Measurements from ENCODE around the gene CHST1. TPM values are rescaled to one million over a fixed set of nuclear protein-coding genes. Genes with fewer than 3 reads are reported as not detected.

Gene CHST1
- total and polyA plus RNA-seq, 2 experiments from 2014 or later: 0.84 to 2.7 TPM

GRCh38 chr11:45659031-45659817 lies 6.2 kb downstream of the CHST1 start:
- Histone ChIP-seq H3K27me3 (ENCODE audit: insufficient read depth) (peaks cover 20% of the 10 kb centered on the region), H3K27ac (ENCODE audit: low read depth) (no peak overlapping the region), H4K20me1 (replicated peaks; ENCODE audit: insufficient read depth) (no peaks in the 10 kb centered on the region), H3K4me3 (peak overlapping the region; percentile 32; the same call in 1 of the 2 replicates), H3K4me1 (ENCODE audit: insufficient read depth) (peaks cover 39% of the 10 kb centered on the region), H3K4me2 (peak overlapping the region; percentile 70), H2AFZ (peak overlapping the region; percentile 93), H3K36me3 (ENCODE audit: insufficient read depth) (no peaks in the 10 kb centered on the region), H3F3A (replicated peaks; ENCODE audit: low read depth) (no peaks in the 10 kb centered on the region), H3K79me2 (replicated peaks; ENCODE audit: insufficient read depth) (no peaks in the 10 kb centered on the region), H3K9me2 (ENCODE audit: insufficient read depth) (no peaks in the 10 kb centered on the region)
- no peaks in the 10 kb centered on the region for H3K9me3 Mint-ChIP-seq
- H3K27ac Mint-ChIP-seq: no peak overlapping the region
- H3K4me3 Mint-ChIP-seq: no peak overlapping the region
- ATAC-seq (no peak), DNase-seq (ENCODE audit: low spot score) (no peak)
- H3K36me3 Mint-ChIP-seq (ENCODE audit: low read depth): no peaks in the 10 kb centered on the region
- H3K27me3 Mint-ChIP-seq (ENCODE audit: insufficient read depth, low read depth, poor library complexity): peaks cover 34% of the 10 kb centered on the region
- H3K4me1 Mint-ChIP-seq: peaks cover 56% of the 10 kb centered on the region
- TF ChIP-seq CTCF (conservative IDR thresholded peaks at IDR 0.05; ENCODE audit: low read depth in 2 of 2): no peak
- TF ChIP-seq, protein P1, sequence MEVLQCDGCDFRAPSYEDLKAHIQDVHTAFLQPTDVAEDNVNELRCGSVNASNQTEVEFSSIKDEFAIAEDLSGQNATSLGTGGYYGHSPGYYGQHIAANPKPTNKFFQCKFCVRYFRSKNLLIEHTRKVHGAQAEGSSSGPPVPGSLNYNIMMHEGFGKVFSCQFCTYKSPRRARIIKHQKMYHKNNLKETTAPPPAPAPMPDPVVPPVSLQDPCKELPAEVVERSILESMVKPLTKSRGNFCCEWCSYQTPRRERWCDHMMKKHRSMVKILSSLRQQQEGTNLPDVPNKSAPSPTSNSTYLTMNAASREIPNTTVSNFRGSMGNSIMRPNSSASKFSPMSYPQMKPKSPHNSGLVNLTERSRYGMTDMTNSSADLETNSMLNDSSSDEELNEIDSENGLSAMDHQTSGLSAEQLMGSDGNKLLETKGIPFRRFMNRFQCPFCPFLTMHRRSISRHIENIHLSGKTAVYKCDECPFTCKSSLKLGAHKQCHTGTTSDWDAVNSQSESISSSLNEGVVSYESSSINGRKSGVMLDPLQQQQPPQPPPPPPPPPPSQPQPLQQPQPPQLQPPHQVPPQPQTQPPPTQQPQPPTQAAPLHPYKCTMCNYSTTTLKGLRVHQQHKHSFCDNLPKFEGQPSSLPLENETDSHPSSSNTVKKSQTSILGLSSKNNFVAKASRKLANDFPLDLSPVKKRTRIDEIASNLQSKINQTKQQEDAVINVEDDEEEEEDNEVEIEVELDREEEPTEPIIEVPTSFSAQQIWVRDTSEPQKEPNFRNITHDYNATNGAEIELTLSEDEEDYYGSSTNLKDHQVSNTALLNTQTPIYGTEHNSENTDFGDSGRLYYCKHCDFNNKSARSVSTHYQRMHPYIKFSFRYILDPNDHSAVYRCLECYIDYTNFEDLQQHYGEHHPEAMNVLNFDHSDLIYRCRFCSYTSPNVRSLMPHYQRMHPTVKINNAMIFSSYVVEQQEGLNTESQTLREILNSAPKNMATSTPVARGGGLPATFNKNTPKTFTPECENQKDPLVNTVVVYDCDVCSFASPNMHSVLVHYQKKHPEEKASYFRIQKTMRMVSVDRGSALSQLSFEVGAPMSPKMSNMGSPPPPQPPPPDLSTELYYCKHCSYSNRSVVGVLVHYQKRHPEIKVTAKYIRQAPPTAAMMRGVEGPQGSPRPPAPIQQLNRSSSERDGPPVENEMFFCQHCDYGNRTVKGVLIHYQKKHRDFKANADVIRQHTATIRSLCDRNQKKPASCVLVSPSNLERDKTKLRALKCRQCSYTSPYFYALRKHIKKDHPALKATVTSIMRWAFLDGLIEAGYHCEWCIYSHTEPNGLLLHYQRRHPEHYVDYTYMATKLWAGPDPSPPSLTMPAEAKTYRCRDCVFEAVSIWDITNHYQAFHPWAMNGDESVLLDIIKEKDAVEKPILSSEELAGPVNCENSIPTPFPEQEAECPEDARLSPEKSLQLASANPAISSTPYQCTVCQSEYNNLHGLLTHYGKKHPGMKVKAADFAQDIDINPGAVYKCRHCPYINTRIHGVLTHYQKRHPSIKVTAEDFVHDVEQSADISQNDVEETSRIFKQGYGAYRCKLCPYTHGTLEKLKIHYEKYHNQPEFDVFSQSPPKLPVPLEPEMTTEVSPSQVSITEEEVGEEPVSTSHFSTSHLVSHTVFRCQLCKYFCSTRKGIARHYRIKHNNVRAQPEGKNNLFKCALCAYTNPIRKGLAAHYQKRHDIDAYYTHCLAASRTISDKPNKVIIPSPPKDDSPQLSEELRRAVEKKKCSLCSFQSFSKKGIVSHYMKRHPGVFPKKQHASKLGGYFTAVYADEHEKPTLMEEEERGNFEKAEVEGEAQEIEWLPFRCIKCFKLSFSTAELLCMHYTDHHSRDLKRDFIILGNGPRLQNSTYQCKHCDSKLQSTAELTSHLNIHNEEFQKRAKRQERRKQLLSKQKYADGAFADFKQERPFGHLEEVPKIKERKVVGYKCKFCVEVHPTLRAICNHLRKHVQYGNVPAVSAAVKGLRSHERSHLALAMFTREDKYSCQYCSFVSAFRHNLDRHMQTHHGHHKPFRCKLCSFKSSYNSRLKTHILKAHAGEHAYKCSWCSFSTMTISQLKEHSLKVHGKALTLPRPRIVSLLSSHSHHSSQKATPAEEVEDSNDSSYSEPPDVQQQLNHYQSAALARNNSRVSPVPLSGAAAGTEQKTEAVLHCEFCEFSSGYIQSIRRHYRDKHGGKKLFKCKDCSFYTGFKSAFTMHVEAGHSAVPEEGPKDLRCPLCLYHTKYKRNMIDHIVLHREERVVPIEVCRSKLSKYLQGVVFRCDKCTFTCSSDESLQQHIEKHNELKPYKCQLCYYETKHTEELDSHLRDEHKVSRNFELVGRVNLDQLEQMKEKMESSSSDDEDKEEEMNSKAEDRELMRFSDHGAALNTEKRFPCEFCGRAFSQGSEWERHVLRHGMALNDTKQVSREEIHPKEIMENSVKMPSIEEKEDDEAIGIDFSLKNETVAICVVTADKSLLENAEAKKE (CRISPR knock-in tag; IDR thresholded peaks at IDR 0.05): no peak
- TF ChIP-seq CREB1 (CRISPR knock-in tag; IDR thresholded peaks at IDR 0.05; ENCODE audit: low read depth): no peak
- TF ChIP-seq JUNB (IDR thresholded peaks at IDR 0.05; ENCODE audit: unreplicated experiment): no peak
- TF ChIP-seq STAT1 (IDR thresholded peaks at IDR 0.05; ENCODE audit: unreplicated experiment): no peak
- no peak for TF ChIP-seq POLR2AphosphoS5 (IDR thresholded peaks at IDR 0.05; ENCODE audit: low read depth)
- no peak for TF ChIP-seq ETS1 (IDR thresholded peaks at IDR 0.05)
- TF ChIP-seq, protein P2, sequence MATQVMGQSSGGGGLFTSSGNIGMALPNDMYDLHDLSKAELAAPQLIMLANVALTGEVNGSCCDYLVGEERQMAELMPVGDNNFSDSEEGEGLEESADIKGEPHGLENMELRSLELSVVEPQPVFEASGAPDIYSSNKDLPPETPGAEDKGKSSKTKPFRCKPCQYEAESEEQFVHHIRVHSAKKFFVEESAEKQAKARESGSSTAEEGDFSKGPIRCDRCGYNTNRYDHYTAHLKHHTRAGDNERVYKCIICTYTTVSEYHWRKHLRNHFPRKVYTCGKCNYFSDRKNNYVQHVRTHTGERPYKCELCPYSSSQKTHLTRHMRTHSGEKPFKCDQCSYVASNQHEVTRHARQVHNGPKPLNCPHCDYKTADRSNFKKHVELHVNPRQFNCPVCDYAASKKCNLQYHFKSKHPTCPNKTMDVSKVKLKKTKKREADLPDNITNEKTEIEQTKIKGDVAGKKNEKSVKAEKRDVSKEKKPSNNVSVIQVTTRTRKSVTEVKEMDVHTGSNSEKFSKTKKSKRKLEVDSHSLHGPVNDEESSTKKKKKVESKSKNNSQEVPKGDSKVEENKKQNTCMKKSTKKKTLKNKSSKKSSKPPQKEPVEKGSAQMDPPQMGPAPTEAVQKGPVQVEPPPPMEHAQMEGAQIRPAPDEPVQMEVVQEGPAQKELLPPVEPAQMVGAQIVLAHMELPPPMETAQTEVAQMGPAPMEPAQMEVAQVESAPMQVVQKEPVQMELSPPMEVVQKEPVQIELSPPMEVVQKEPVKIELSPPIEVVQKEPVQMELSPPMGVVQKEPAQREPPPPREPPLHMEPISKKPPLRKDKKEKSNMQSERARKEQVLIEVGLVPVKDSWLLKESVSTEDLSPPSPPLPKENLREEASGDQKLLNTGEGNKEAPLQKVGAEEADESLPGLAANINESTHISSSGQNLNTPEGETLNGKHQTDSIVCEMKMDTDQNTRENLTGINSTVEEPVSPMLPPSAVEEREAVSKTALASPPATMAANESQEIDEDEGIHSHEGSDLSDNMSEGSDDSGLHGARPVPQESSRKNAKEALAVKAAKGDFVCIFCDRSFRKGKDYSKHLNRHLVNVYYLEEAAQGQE (IDR thresholded peaks at IDR 0.05; ENCODE audit: unreplicated experiment): no peak
- TF ChIP-seq NANOG (IDR thresholded peaks at IDR 0.05; ENCODE audit: borderline replicate concordance): no peak
- no peak for TF ChIP-seq ZNF114 (CRISPR knock-in tag; IDR thresholded peaks at IDR 0.05)

All from GM23338 (cell line).